Activated T-cell treated with anti-CD3 and anti-CD28 coated beads for 1 hour (primary cell): ENCODE results near the gene EXD3.
"Not testable (repeated sequence)": the region's sequence is repeated elsewhere in the genome, so short reads cannot be mapped to it uniquely, and the experiment has no call there.

Experiments
- DNase-seq: peaks from one replicate; pipeline ENCODE4 v3.0.0-alpha.2; 2020; ENCODE audit warnings: low read depth

Gene EXD3

GRCh38 chr9:137272241-137273094, 150.5 kb downstream of the EXD3 start:
- DNase-seq, result no peak

DNA sequence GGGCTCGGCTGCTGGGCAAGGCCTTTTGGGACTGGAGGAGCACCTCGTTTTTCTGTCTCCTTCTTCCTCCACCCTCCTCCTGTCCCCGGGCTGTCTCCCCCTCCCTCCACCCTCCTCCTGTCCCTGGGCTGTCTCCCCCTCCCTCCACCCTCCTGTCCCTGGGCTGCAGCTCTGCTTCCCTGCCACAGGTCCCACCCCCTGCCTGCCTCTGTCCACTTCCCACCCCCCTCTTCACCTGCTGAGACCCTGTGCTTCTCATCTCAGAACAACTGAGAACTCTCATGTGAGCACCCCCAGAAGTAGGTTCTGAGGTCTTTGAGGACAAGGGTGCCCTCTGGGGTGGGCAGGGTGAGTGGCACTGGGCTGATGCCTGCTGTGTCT, 151.3 kb downstream of the EXD3 start:
- no peak for DNase-seq

GRCh38 chr9:137270929-137271695, 151.8 kb downstream of the EXD3 start:
- DNase-seq, result no peak

- DNase-seq, result no peak
These were observed 153.7 kb downstream of the EXD3 start for GRCh38 chr9:137269231-137269772.

- no peak for DNase-seq
These were observed 154.3 kb downstream of the EXD3 start for GRCh38 chr9:137268538-137269201.

DNA sequence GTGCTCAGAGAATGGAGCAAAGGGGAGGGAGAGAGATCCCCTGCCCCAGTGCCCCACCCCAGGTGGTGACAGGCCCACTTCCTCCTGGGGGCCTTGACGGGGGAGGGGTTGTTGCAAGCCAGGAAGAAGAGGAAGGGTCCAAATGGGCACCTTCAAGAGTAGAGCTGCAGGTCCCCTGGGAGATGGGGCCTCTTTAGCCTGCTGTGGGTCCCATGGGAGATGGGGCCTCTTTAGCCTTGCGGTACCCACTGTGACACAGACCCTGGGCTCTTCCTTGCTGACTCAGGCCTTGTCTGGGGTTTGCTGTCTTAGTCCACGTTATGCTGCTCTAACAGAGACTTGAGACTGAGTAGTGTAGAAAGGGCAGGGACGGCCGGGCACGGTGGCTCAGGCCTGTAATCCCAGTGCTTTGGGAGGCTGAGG, 155.0 kb downstream of the EXD3 start:
- no peak for DNase-seq

- DNase-seq, result no peak
These were observed 156.1 kb downstream of the EXD3 start for GRCh38 chr9:137266585-137267453.

DNA sequence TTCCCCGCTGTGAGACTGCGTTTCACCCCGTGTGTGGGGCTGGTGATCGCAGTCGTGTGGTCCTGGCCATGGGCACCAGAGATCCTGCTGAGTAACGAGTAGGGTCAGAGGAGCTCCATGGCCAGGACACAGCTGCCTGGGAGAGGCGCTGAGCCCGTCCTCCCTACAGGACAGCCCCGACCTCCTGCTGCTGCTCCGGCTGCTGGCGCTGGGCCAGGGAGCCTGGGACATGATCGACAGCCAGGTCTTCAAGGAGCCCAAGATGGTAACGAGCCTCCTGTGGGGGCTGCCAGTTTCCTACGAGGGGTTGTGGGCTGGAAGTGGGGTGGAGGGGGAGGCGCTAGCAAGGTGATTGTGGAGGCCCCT, 156.8 kb downstream of the EXD3 start:
- DNase-seq, result no peak

GRCh38 chr9:137265496-137266161, 157.3 kb downstream of the EXD3 start:
- no peak for DNase-seq

- no peak for DNase-seq
These were observed 158.9 kb downstream of the EXD3 start for GRCh38 chr9:137264067-137264466.

- no peak for DNase-seq
These were observed 159.5 kb downstream of the EXD3 start for GRCh38 chr9:137263506-137263905.

GRCh38 chr9:137262909-137263285, 160.1 kb downstream of the EXD3 start:
- DNase-seq, result no peak

DNA sequence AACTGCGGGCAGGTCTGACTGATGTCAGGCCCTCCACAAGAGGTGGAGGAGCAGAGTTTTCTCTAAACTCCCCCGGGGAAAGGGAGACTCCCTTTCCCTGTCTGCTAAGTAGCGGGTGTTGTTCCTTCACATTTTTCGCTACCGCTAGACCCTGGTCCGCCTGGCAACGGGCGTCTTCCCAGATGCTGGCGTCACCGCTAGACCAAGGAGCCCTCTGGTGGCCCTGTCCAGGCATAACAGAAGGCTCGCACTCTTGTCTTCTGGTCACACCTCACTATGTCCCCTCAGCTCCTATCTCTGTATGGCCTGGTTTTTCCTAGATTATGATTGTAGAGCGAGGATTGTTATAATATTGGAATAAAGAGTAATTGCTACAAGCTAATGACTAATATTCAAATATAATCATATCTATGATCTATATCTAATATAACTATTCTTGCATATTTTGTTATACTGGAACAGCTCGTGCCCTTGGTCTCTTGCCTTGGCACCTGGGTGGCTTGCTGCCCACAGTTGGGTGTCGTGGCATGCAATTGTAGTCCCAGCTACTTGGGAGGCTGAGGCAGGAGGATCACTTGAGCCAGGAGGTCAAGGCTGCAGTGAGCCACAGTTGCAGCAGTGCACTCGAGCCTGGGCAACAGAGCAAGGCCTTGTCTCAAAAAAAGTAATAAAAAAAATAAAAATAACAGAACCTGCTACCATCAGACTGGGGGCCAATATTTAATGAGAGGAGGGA, 160.6 kb downstream of the EXD3 start:
- not testable (repeated sequence) for DNase-seq
